ENCODE data around the gene NOVA2.

The NOVA2 gene

GRCh38 chr19:45887200-45887710, 86.4 kb downstream of the NOVA2 start:
- DNase-seq = no peak

DNA sequence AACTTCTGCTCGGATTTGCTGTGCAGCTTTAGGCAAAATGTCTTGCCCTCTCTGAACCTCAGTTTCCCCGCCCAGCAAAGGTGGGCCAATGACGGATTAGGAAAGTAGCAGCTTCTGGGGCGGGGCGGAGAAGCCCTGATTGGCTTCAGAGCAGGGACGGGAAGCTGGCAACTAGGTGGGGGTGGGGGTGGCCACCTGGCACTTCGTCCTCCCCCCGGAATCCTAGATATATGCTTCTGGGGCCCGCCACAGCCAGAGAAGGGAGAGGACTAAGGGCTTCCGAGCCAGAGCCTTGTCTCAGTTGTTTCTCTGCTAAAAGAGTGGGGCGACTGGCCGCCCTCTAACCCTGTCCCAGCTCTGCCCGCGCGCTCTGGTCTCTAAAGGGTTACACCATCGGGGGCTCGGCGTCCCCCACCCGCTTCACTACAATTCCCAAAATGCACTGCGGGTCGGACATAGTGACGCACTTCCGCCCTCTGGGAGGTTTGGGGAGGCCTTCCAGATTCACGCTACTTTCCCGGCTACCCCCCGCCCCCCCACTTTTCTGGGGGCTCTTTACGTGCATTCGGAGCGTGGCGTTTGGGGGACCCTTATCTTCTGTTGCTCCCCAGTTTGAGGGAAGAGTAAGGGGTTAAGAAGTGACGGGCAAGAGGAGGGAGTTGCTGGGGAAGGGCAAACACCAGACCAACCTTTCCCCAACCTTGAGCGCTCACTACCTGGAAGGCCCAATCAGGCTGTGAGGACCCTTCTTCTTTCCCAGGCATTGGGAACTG, 87.1 kb downstream of the NOVA2 start:
- DNase-seq = peak; percentile 75

- peak; percentile 73 for DNase-seq
These were observed 87.9 kb downstream of the NOVA2 start, which contains the start of gene IRF2BP1 for GRCh38 chr19:45885556-45886426. TSS of gene IRF2BP1 (minus strand) at chr19:45886141. CDS start at chr19:45885774, 367 bp downstream.

- no peak for DNase-seq
These were observed 88.7 kb downstream of the NOVA2 start for GRCh38 chr19:45884682-45885555.

- DNase-seq = no peak
These were observed 89.6 kb downstream of the NOVA2 start for GRCh38 chr19:45883881-45884681.
